SK-N-SH treated with all-trans-retinoic acid at 6 μM for 48 hours (cell line): Measurements from ENCODE around the gene KLF13.

ENCODE experiments used
- ARNTL ChIP-seq: fragments of 450-650 bp; formaldehyde crosslinking; IDR thresholded peaks from 2 replicates; pipeline ENCODE4 v1.5.0; 2020; ENCODE audit warnings: low read depth, mild to moderate bottlenecking, moderate library complexity, borderline replicate concordance
- CREB5 ChIP-seq: fragments of 250-450 bp; sonication (Bioruptor Pico); IDR thresholded peaks from 2 replicates; pipeline ENCODE4 v1.5.1; 2020; ENCODE audit warnings: low read depth, mild to moderate bottlenecking, moderate library complexity
- CSDC2 ChIP-seq: fragments of 250-450 bp; sonication (Bioruptor Pico); IDR thresholded peaks from 2 replicates; pipeline ENCODE4 v1.5.0; 2020; ENCODE audit warnings: mild to moderate bottlenecking, moderate library complexity
- ESRRG ChIP-seq: fragments of 250-450 bp; sonication (Bioruptor Pico); IDR thresholded peaks from 2 replicates; pipeline ENCODE4 v1.6.1; 2021; ENCODE audit warnings: mild to moderate bottlenecking
- ISL1 ChIP-seq: fragments of 250-450 bp; sonication (Bioruptor Pico); IDR thresholded peaks from 2 replicates; pipeline ENCODE4 v2.1.2; 2022; ENCODE audit warnings: mild to moderate bottlenecking, moderate library complexity
- OSR1 ChIP-seq: fragments of 250-450 bp; sonication (Bioruptor Pico); IDR thresholded peaks from 2 replicates; pipeline ENCODE4 v1.8.0; 2022; ENCODE audit warnings: moderate library complexity, mild to moderate bottlenecking, inconsistent platforms
- PATZ1 ChIP-seq: fragments of 250-450 bp; sonication (Bioruptor Pico); IDR thresholded peaks from 2 replicates; pipeline ENCODE4 v1.8.0; 2020; ENCODE audit warnings: mild to moderate bottlenecking, moderate library complexity, borderline replicate concordance
- RARB ChIP-seq: fragments of 250-450 bp; sonication (Bioruptor Pico); IDR thresholded peaks from 2 replicates; pipeline ENCODE4 v1.8.0; 2021; ENCODE audit warnings: mild to moderate bottlenecking, moderate library complexity
- TCF4 ChIP-seq: fragments of 250-450 bp; sonication (Bioruptor Pico); IDR thresholded peaks from 2 replicates; pipeline ENCODE4 v1.8.0; 2021; ENCODE audit warnings: mild to moderate bottlenecking, moderate library complexity, borderline replicate concordance
- ZFP3 ChIP-seq: fragments of 250-450 bp; sonication (Bioruptor Pico); IDR thresholded peaks from 2 replicates; pipeline ENCODE4 v1.5.0; 2020; ENCODE audit warnings: mild to moderate bottlenecking, moderate library complexity
- ZNF70 ChIP-seq: fragments of 450-650 bp; formaldehyde crosslinking; IDR thresholded peaks from 2 replicates; pipeline ENCODE4 v1.5.0; 2020; ENCODE audit warnings: mild to moderate bottlenecking, moderate library complexity
- ZNF8 ChIP-seq: fragments of 450-650 bp; formaldehyde crosslinking; IDR thresholded peaks from 2 replicates; pipeline ENCODE4 v1.5.0; 2020; ENCODE audit warnings: mild to moderate bottlenecking, moderate library complexity

- no peak for TF ChIP-seq ARNTL
- no peak for TF ChIP-seq PATZ1 (CRISPR knock-in tag)
- no peak for TF ChIP-seq CSDC2 (CRISPR knock-in tag)
- no peak for TF ChIP-seq ZFP3 (CRISPR knock-in tag)
- TF ChIP-seq ISL1 (CRISPR knock-in tag) = no peak
- no peak for TF ChIP-seq ZNF70 (CRISPR knock-in tag)
- TF ChIP-seq ZNF8 (CRISPR knock-in tag) = no peak
- no peak for TF ChIP-seq ESRRG (CRISPR knock-in tag)
- TF ChIP-seq CREB5 (CRISPR knock-in tag) = no peak
- no peak for TF ChIP-seq RARB (CRISPR knock-in tag)
- TF ChIP-seq OSR1 (CRISPR knock-in tag) = no peak
- no peak for TF ChIP-seq TCF4 (CRISPR knock-in tag)
Observed at GRCh38 chr15:31300981-31301672, 25.5 kb upstream of the KLF13 start.
